ENCODE measurements around the gene AK4.

DNA sequence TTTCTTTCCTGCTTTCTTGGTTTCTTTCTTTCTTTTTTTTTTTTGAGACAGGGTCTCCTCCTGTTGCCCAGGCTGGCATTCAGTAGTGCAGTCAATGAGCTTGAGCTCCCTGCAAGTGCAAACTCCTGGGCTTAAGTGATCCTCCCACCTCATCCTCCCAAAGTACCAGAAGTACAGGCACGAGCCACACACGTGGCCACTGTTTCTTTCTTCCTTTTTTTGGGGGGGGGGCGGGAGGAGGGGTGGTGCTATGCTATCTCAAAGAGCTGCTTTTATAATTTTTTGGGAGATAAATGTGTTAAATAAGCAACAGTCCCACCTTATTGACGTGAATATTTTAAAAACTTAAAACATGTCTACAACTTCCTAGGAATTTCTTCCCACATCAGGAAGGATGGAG is 42.2 kb downstream of the AK4 start:
- TF ChIP-seq, protein P1, sequence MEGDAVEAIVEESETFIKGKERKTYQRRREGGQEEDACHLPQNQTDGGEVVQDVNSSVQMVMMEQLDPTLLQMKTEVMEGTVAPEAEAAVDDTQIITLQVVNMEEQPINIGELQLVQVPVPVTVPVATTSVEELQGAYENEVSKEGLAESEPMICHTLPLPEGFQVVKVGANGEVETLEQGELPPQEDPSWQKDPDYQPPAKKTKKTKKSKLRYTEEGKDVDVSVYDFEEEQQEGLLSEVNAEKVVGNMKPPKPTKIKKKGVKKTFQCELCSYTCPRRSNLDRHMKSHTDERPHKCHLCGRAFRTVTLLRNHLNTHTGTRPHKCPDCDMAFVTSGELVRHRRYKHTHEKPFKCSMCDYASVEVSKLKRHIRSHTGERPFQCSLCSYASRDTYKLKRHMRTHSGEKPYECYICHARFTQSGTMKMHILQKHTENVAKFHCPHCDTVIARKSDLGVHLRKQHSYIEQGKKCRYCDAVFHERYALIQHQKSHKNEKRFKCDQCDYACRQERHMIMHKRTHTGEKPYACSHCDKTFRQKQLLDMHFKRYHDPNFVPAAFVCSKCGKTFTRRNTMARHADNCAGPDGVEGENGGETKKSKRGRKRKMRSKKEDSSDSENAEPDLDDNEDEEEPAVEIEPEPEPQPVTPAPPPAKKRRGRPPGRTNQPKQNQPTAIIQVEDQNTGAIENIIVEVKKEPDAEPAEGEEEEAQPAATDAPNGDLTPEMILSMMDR (IDR thresholded peaks at IDR 0.05) = no peak
- TF ChIP-seq POLR2A (IDR thresholded peaks at IDR 0.05) = no peak

Measured in lower leg skin (tissue), 3 donors.